Measurements from ENCODE around the gene PLEKHA7.
"Not testable (repeated sequence)": the region's sequence is repeated elsewhere in the genome, so short reads cannot be mapped to it uniquely, and the experiment has no call there.

PLEKHA7 gene

GRCh38 chr11:16941935-16942334, 72.3 kb downstream of the PLEKHA7 start:
- no peak for DNase-seq

DNA sequence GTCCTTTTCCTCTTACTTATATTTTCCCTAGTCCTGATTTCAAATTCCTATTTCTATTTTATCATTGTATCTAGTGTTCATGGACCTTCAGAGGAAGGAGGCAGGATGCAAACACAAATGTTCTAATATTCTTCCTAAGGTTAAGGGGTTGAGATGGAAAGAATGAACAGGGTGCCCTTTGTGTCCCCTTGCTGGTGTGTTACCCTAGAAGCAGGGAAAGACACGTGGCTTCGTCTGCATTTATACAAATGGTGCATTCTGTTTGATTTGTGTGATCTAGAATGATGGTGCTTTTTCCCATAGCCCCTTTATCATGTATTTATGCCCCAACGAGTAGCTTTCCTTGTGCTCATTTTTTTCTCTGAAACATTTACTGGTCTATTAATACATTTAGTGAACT, 76.2 kb downstream of the PLEKHA7 start:
- DNase-seq = no peak

DNA sequence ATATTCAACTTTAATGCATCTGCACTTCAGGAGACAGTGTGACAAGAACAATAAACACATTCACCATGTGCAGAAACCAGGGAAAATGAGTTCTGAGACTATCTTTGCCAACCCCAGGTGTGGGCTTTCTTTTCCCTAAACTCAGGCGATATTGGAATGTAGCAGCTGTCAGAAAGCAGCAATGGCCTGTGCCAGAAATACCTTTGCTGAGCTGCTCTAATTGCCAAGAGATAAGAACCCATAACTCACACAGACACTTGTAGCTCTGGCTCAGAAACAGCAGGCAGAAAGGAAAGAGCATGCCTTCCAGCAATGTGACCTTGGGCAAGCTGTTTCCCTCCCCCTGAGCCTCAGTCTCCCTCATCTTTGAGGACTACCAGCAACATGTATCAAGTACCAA, 77.6 kb downstream of the PLEKHA7 start:
- DNase-seq = no peak

GRCh38 chr11:16935518-16936302, 78.5 kb downstream of the PLEKHA7 start:
- DNase-seq = no peak

GRCh38 chr11:16933756-16934603, 80.2 kb downstream of the PLEKHA7 start:
- no peak for DNase-seq

- no peak for DNase-seq
Observed at GRCh38 chr11:16933291-16933690, 80.9 kb downstream of the PLEKHA7 start.

DNA sequence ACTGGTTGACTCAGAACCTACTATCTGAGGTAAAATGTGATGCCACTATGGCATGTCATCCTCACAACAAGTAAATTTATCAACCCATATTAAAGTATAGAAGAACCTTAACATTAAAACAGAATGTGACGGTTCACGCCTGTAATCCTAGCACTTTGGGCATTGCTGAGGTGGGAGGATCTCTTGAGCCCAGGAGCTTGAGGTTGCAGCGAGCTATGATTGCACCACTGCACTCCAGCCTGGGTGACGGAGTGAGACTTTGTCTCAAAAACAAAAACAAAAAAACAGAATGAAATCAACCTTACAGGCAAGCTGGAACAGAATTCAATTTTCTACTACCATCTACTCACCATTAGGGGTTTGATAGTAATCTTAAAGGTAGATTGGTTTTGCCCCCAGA, 86.2 kb downstream of the PLEKHA7 start:
- DNase-seq = no peak

DNA sequence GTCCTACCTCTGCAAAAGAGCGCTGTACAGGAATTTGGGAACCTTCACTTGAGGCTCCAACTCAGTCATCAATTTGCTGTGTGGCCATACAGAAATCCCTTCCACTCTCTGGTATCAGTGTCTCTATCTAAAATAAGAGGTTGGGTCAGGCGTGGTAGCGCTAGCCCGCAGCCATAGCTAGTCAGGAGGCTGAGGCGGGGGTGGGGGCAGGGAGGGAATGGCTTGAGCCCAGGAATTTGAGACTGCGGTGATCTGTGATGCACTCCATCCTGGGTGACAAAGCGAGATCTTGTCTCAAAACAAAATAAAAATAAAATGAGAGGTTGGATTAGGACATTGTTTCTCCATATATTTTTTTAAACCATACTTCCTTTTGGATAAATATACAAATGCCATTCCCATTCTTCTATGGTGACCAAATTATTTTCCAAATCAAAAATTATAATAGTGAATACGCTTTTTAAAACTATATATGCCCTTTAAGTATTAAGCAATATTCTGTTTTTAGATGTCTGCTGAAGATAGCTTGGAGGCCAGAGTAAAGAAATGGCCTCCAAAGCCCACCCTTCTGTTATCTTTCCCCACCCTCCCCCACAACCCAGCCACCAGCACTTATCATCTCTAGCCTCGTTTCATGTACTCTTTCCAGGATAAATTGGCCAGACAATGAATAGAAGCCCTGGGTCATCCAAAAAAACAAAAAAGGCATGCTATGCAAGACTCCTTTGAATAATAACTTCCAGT, 87.2 kb downstream of the PLEKHA7 start:
- no peak for DNase-seq

- no peak for DNase-seq
Observed at GRCh38 chr11:16925561-16926065, 88.6 kb downstream of the PLEKHA7 start.

GRCh38 chr11:16924826-16925560, 89.2 kb downstream of the PLEKHA7 start:
- no peak for DNase-seq

DNA sequence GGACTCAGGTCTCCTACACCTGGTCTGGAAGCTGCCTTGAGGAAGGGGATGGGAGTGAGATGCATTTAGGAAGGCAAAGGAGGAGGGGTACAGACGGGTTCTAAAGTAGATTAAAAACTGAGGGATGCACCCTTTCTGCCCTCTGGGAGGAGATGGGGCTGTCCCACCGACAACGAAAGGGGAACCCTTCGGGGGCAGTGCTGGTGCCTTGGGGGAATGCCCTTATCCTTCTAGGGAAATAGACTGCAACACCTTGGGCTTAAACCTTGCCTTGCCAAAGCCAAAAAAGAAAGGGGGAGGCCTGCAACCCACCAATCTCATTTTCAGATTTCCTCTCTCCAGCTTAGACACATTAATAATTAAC, 89.8 kb downstream of the PLEKHA7 start:
- no peak for DNase-seq

GRCh38 chr11:16923987-16924386, 90.2 kb downstream of the PLEKHA7 start:
- DNase-seq = no peak

- DNase-seq = no peak
Observed at GRCh38 chr11:16921668-16922067, 92.5 kb downstream of the PLEKHA7 start.

- no peak for DNase-seq
Observed at GRCh38 chr11:16921019-16921418, 93.2 kb downstream of the PLEKHA7 start.

- DNase-seq = no peak
Observed at GRCh38 chr11:16920559-16920958, 93.7 kb downstream of the PLEKHA7 start.

GRCh38 chr11:16918543-16919182, 95.6 kb downstream of the PLEKHA7 start:
- not testable (repeated sequence) for DNase-seq

DNA sequence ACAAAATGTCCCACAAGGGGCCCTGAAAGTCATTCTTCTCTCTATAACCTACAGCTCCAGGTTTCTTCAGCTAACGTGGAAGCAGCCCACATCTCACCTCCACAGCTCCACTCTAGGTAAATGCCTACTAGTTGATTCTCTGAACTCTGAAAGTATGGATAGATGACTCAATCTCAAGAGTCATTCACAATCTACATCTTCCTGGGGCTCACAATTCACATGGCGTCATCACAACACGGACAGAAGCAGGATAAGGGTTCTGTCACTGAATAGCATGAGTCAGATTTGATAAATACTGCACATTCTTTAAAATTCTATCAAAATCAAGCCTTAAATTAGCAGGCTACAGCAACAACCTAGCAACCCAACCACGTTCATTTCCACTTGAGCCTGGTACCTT, 96.3 kb downstream of the PLEKHA7 start:
- DNase-seq = no peak

DNA sequence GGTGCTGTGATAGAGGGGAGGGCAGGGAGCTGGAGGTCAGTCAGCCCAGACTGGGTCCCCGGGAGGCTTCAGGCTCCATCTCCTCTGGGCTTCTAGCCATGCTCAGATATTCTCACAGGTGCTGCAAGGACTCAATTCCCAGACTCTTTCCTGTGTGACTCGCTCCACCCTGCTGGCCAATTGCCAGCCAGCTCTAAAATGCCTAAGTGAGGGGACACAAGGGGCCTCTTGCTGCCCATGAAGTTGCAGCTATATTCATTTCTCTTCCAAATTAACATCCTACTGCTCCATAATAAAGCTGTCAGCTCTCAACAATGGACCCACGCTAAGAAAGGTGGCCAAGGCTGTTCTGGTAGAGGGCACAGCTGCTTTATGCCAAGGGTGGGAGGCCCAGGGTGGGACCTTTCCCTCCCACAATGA, 101.5 kb downstream of the PLEKHA7 start:
- DNase-seq = no peak

DNA sequence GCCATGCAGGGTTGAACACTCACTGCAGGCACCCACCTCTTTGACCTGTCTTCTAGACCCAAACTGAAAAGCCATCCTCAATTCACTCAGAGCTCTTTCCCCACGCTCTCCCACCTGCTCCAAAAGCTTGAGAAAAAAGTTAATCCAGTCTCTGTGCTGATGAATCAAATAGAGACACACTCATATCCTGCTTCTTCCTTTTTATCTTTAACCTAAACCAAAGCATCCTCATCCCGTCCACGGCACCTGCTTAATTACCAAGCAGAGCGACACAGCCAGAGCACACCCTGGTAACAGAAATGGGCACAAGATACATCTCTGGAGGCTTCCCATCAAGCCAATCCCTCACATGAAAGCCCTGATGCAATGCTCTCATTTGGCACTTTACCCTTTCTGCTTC, 102.6 kb downstream of the PLEKHA7 start:
- no peak for DNase-seq

DNA sequence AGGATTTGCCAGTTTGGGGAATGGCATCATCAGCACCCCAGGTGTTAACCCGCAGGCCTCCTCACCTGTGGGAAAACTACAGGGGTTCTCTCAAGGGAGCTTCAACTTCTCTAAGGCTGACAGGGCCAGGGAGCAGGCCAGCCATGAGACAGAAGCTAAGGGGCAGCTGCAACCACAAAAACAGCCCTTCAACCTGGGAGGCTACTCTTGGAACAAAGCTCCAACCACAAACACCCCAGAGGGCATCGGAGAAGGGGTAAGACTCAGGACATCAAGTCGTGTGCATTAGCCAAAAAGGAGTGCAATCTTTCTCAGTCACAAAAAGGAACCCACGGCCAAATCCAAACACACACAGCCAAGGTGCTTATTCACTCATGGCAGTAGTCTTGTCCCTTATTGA, 103.0 kb downstream of the PLEKHA7 start:
- no peak for DNase-seq

DNA sequence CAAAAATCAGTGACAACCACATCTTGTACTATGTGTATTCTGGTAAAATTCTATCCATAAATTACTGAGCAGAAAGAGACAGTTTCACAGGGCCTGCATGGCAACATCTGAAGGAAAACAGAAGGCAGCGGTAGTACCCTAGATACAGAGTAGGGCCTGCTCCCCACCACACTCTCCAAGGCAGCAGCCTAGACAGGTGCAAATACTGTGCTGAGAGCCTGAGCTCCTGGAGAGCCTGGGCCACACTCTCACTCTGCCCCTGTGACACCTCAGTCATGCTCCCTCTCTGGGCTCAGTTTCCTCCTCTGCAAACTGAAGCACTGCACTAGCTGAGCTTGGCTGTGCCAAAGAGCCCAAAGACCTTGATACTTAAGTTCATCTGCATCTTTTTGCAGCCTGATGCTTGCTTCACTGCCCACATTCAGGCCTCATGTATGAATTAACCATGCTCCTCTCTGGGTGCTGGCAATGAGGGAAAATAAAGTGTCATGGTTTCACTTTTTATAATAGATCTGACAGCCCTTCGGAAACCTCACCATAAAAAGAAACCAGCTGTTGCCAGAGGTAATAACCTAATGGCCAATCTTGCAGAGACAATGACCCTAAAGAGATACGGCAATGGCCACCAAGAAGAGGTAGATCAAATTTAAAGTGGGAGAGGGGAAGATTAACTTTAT, 104.7 kb downstream of the PLEKHA7 start:
- no peak for DNase-seq

DNA sequence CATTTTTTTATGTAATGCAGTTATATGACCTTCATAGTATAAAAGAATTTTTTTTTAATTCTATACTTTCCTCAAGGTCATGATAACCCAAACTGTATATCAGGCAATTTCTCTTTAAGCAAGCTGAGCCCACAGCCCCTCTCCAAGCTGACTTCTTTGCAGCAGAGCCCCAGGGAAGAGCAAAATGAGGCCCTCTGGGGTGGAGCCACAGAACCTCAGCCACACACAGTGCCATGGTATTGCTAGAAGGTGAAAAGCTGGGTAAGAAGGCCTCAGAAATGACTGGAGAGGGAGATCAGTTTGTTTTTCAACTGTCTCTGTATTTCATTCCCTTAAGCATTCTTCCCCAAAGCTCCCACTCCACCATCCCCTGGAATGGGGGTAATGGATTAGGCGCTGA, 108.8 kb downstream of the PLEKHA7 start:
- no peak for DNase-seq
